ENCODE data around the gene CCDC112.

DNA sequence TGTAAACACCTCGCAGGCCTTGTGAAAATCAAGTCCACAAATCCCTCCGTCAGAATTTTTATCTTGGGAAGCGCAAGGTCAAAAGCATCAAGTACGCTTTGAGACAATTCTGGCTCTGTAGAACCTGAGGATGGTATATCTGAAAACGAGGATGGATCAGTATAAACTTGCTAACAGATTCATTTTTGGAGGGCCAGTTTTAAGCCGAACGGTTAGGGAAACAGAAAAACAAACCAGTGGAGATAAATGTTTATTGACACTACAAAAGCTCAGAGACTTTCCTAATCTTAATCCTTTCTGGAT lies 33.4 kb downstream of the CCDC112 start:
- TF ChIP-seq, protein P1, sequence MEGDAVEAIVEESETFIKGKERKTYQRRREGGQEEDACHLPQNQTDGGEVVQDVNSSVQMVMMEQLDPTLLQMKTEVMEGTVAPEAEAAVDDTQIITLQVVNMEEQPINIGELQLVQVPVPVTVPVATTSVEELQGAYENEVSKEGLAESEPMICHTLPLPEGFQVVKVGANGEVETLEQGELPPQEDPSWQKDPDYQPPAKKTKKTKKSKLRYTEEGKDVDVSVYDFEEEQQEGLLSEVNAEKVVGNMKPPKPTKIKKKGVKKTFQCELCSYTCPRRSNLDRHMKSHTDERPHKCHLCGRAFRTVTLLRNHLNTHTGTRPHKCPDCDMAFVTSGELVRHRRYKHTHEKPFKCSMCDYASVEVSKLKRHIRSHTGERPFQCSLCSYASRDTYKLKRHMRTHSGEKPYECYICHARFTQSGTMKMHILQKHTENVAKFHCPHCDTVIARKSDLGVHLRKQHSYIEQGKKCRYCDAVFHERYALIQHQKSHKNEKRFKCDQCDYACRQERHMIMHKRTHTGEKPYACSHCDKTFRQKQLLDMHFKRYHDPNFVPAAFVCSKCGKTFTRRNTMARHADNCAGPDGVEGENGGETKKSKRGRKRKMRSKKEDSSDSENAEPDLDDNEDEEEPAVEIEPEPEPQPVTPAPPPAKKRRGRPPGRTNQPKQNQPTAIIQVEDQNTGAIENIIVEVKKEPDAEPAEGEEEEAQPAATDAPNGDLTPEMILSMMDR (conservative IDR thresholded peaks at IDR 0.05; ENCODE audit: low read length), result no peak
- TF ChIP-seq EZH2phosphoT487 (IDR thresholded peaks at IDR 0.05; ENCODE audit: borderline replicate concordance, low read depth, low read length), result no peak
